Astrocyte of the cerebellum (primary cell): ENCODE measurements around the gene RECQL5.

Experiments used
- DNase-seq: peaks from one replicate; pipeline ENCODE4 v3.0.0-alpha.2; 2011; ENCODE audit warnings: low read depth
- H3K4me3 ChIP-seq: 2 replicates; pipeline ENCODE4 v1.5.1; 2011; ENCODE audit warnings: mild to moderate bottlenecking, low read depth, low read length, moderate library complexity
- CTCF ChIP-seq: IDR thresholded peaks from 2 replicates; pipeline ENCODE4 v1.5.1; 2012; ENCODE audit warnings: low read length, low read depth, moderate library complexity, mild to moderate bottlenecking; ENCODE audit errors: missing control alignments
- in situ Hi-C: cut with HindIII; loops from 2 replicates; pipeline ENCODE4 v1.10.0; 2017; ENCODE audit warnings: low sequenced_read_pairs

Gene RECQL5

DNA sequence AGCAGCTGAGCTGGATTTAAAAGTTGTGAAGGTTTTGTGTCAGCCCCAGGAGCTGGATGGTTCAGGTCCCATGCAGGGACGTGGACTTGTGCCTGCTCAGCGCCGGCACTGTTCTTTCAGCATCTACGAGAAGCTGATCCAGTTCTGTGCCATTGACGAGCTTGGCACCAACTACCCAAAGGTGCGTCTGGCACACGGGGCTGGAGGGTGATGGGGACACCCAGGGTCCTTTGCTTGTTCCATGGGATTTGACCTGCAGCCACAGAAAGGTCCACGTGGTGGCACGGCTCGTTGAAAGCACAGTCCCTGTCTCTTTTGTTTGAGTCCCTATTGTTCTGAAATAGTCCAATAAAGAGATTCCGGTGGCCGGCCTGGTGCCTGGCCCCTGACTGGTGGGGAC, 36.2 kb upstream of the RECQL5 start:
- no peak overlapping the region for H3K4me3 ChIP-seq
- TF ChIP-seq CTCF: no peak
- in situ Hi-C loops: no loop called here
- no peak for DNase-seq

- no peak for TF ChIP-seq CTCF
- in situ Hi-C loops: no loop called here
- DNase-seq: no peak
- H3K4me3 ChIP-seq: no peak overlapping the region
Measured at GRCh38 chr17:75701288-75701687, 34.3 kb upstream of the RECQL5 start.

DNA sequence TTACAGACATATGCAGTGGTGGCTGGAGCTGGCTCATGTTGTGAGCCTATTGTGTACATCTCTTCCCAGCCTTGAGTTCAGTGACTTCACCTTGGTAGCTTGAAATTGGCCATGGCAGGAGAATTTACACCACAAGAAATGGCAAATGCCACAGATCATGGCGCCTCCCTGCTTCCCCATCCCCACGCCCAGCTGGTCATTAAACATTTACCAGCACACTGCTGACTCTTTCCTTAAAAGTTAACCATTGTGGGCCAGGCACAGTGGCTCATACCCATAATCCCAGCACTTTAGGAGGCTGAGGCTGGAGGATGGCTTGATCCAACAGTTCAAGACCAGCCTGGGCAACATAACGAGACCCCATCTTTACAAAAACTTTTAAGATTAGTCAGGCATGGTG, 31.7 kb upstream of the RECQL5 start:
- in situ Hi-C loops: no loop called here
- DNase-seq: no peak
- TF ChIP-seq CTCF: no peak
- no peak overlapping the region for H3K4me3 ChIP-seq

GRCh38 chr17:75697651-75698291, 30.8 kb upstream of the RECQL5 start:
- no peak for TF ChIP-seq CTCF
- no peak overlapping the region for H3K4me3 ChIP-seq
- in situ Hi-C loops: no loop called here
- no peak for DNase-seq

DNA sequence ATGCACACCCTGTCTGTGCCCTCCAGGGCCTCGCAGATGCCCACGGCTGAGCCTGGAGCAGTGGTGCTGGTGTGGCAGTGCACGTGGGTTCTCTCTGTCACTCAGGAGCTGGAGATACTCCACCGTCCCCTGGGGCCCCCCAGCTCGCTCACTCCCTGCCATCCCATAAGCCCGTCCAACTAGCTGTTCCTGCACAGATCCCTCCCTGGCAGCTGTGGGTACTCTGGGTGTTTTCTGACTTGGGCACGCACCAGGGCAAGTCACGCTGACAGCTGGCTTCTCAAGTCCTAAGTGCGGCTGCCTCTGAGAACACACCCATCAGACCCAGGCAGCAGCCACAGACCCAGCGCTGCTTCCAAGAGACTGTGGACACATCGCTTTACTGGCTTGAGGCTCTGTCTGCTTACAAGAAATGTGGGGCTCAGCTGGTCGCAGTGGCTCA, 28.9 kb upstream of the RECQL5 start:
- DNase-seq: no peak
- in situ Hi-C loops: no loop called here
- no peak for TF ChIP-seq CTCF
- no peak overlapping the region for H3K4me3 ChIP-seq

- in situ Hi-C loops: no loop called here
- no peak for TF ChIP-seq CTCF
- no peak for DNase-seq
- no peak overlapping the region for H3K4me3 ChIP-seq
Measured at GRCh38 chr17:75695141-75695829, 28.3 kb upstream of the RECQL5 start.
